Peyer's patch (tissue), 4 donors: ENCODE measurements around the gene CALD1.

Experiments used
- POLR2A ChIP-seq, 2 donors: fragments of 450-650 bp; IDR thresholded peaks; one replicate each; pipeline ENCODE4 v1.5.1; 2017; ENCODE audit warnings: antibody characterized with exemption in 2 of 2, mild to moderate bottlenecking in 2 of 2, moderate library complexity in 2 of 2
- TF ChIP-seq, protein P1 (sequence below), 6 experiments: fragments of 450-650 bp in 4 of 6; fragments of 200-600 bp in 2 of 6; sonication (generic) in 1 of 6; IDR thresholded peaks; one replicate each; pipeline ENCODE4 v1.5.1; 2017 to 2019; ENCODE audit warnings: antibody characterized with exemption in 6 of 6, mild to moderate bottlenecking in 3 of 6, moderate library complexity in 1 of 6

GRCh38 chr7:134985894-134986362, 206.5 kb downstream of the CALD1 start:
- TF ChIP-seq, protein P1, sequence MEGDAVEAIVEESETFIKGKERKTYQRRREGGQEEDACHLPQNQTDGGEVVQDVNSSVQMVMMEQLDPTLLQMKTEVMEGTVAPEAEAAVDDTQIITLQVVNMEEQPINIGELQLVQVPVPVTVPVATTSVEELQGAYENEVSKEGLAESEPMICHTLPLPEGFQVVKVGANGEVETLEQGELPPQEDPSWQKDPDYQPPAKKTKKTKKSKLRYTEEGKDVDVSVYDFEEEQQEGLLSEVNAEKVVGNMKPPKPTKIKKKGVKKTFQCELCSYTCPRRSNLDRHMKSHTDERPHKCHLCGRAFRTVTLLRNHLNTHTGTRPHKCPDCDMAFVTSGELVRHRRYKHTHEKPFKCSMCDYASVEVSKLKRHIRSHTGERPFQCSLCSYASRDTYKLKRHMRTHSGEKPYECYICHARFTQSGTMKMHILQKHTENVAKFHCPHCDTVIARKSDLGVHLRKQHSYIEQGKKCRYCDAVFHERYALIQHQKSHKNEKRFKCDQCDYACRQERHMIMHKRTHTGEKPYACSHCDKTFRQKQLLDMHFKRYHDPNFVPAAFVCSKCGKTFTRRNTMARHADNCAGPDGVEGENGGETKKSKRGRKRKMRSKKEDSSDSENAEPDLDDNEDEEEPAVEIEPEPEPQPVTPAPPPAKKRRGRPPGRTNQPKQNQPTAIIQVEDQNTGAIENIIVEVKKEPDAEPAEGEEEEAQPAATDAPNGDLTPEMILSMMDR (IDR thresholded peaks at IDR 0.05), result no peak
- no peak for TF ChIP-seq POLR2A (IDR thresholded peaks at IDR 0.05)
